Measurements from ENCODE around the gene SLC25A42. TPM values are rescaled to one million over a fixed set of nuclear protein-coding genes. Genes with fewer than 3 reads are reported as not detected.
A peak's percentile ranks its signal among the peaks of the same experiment; 100 is the strongest.

Gene SLC25A42
- total and polyA plus RNA-seq, 2 of the 13 experiments (the other 11 are each of a cell fraction or from before 2014, with no cell fraction given), result 12.8 to 18.3 TPM

DNA sequence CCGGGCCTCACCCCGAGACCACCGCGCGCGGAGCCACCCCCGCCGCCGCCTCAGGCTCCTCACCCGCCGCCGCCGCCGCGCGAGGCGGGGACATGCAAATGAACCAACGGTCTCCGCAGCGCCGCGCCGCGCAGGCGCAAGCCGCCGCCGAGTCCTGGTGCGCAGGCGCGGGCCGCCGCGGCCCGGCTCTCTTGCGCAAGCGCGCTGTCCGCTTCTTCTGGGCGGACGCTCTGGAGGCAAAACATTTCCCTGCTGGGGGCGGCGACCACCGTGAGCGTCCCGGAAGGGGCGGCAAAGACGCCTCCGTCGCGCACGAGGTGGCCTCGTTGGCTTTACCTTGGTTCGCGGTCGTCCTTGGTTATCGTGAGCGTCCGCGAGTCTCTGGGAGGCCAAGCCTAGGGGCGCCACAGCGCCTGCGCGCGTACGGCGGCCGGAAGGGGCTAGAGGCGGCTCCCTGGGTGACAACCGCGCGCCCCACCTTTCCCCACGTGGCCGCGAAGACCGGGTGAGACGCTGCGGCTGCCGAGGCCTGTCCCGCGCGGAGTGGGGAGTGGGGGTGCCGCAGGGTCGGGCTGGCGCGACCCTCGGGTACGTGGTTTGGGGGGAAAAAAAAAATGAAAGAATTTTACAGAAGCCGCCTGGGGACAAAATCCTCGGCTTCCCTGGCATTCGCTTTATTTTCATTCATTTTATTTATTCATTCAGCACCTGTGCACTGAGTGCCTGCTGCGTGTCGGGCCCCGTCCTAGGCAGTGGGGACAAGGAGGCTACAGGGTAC is 30.2 kb upstream of the SLC25A42 start, which contains the start of the genes ARMC6 and SUGP2 (continued):
- TF ChIP-seq ZNF788 (CRISPR knock-in tag; IDR thresholded peaks at IDR 0.05; ENCODE audit: borderline replicate concordance) (peak; percentile 77; the same call in 1 of the 2 replicates), DNMT1 (CRISPR knock-in tag; IDR thresholded peaks at IDR 0.05) (peak; percentile 50; the same call in 1 of the 2 replicates), GLI4 (CRISPR knock-in tag; IDR thresholded peaks at IDR 0.05; ENCODE audit: borderline replicate concordance) (0 out of 2 replicates have a peak, but pooled peaks have one; percentile 51), SRF (IDR thresholded peaks at IDR 0.05; ENCODE audit: low read depth, low read length) (no peak), ZBTB7B (CRISPR knock-in tag; IDR thresholded peaks at IDR 0.05) (peak; percentile 66), ELF1 (CRISPR knock-in tag; IDR thresholded peaks at IDR 0.05) (peak; percentile 77), ZSCAN29 (CRISPR knock-in tag; conservative IDR thresholded peaks at IDR 0.05) (no peak), IRF2 (CRISPR knock-in tag; IDR thresholded peaks at IDR 0.05) (peak; percentile 30; the same call in 1 of the 2 replicates), ZNF790 (CRISPR knock-in tag; IDR thresholded peaks at IDR 0.05; ENCODE audit: borderline replicate concordance) (peak; percentile 92)
- TF ChIP-seq, protein P1, sequence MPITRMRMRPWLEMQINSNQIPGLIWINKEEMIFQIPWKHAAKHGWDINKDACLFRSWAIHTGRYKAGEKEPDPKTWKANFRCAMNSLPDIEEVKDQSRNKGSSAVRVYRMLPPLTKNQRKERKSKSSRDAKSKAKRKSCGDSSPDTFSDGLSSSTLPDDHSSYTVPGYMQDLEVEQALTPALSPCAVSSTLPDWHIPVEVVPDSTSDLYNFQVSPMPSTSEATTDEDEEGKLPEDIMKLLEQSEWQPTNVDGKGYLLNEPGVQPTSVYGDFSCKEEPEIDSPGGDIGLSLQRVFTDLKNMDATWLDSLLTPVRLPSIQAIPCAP (CRISPR knock-in tag; IDR thresholded peaks at IDR 0.05; ENCODE audit: low read depth), result peak; percentile 48; the same call in 1 of the 2 replicates
- TF ChIP-seq, protein P2, sequence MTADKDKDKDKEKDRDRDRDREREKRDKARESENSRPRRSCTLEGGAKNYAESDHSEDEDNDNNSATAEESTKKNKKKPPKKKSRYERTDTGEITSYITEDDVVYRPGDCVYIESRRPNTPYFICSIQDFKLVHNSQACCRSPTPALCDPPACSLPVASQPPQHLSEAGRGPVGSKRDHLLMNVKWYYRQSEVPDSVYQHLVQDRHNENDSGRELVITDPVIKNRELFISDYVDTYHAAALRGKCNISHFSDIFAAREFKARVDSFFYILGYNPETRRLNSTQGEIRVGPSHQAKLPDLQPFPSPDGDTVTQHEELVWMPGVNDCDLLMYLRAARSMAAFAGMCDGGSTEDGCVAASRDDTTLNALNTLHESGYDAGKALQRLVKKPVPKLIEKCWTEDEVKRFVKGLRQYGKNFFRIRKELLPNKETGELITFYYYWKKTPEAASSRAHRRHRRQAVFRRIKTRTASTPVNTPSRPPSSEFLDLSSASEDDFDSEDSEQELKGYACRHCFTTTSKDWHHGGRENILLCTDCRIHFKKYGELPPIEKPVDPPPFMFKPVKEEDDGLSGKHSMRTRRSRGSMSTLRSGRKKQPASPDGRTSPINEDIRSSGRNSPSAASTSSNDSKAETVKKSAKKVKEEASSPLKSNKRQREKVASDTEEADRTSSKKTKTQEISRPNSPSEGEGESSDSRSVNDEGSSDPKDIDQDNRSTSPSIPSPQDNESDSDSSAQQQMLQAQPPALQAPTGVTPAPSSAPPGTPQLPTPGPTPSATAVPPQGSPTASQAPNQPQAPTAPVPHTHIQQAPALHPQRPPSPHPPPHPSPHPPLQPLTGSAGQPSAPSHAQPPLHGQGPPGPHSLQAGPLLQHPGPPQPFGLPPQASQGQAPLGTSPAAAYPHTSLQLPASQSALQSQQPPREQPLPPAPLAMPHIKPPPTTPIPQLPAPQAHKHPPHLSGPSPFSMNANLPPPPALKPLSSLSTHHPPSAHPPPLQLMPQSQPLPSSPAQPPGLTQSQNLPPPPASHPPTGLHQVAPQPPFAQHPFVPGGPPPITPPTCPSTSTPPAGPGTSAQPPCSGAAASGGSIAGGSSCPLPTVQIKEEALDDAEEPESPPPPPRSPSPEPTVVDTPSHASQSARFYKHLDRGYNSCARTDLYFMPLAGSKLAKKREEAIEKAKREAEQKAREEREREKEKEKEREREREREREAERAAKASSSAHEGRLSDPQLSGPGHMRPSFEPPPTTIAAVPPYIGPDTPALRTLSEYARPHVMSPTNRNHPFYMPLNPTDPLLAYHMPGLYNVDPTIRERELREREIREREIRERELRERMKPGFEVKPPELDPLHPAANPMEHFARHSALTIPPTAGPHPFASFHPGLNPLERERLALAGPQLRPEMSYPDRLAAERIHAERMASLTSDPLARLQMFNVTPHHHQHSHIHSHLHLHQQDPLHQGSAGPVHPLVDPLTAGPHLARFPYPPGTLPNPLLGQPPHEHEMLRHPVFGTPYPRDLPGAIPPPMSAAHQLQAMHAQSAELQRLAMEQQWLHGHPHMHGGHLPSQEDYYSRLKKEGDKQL (CRISPR knock-in tag; IDR thresholded peaks at IDR 0.05; ENCODE audit: low read depth), result no peak
- TF ChIP-seq, protein P3, sequence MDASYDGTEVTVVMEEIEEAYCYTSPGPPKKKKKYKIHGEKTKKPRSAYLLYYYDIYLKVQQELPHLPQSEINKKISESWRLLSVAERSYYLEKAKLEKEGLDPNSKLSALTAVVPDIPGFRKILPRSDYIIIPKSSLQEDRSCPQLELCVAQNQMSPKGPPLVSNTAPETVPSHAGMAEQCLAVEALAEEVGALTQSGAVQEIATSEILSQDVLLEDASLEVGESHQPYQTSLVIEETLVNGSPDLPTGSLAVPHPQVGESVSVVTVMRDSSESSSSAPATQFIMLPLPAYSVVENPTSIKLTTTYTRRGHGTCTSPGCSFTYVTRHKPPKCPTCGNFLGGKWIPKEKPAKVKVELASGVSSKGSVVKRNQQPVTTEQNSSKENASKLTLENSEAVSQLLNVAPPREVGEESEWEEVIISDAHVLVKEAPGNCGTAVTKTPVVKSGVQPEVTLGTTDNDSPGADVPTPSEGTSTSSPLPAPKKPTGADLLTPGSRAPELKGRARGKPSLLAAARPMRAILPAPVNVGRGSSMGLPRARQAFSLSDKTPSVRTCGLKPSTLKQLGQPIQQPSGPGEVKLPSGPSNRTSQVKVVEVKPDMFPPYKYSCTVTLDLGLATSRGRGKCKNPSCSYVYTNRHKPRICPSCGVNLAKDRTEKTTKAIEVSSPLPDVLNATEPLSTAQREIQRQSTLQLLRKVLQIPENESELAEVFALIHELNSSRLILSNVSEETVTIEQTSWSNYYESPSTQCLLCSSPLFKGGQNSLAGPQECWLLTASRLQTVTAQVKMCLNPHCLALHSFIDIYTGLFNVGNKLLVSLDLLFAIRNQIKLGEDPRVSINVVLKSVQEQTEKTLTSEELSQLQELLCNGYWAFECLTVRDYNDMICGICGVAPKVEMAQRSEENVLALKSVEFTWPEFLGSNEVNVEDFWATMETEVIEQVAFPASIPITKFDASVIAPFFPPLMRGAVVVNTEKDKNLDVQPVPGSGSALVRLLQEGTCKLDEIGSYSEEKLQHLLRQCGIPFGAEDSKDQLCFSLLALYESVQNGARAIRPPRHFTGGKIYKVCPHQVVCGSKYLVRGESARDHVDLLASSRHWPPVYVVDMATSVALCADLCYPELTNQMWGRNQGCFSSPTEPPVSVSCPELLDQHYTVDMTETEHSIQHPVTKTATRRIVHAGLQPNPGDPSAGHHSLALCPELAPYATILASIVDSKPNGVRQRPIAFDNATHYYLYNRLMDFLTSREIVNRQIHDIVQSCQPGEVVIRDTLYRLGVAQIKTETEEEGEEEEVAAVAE (CRISPR knock-in tag; IDR thresholded peaks at IDR 0.05; ENCODE audit: borderline replicate concordance), result peak; percentile 79
- TF ChIP-seq, protein P4, sequence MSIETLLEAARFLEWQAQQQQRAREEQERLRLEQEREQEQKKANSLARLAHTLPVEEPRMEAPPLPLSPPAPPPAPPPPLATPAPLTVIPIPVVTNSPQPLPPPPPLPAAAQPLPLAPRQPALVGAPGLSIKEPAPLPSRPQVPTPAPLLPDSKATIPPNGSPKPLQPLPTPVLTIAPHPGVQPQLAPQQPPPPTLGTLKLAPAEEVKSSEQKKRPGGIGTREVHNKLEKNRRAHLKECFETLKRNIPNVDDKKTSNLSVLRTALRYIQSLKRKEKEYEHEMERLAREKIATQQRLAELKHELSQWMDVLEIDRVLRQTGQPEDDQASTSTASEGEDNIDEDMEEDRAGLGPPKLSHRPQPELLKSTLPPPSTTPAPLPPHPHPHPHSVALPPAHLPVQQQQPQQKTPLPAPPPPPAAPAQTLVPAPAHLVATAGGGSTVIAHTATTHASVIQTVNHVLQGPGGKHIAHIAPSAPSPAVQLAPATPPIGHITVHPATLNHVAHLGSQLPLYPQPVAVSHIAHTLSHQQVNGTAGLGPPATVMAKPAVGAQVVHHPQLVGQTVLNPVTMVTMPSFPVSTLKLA (IDR thresholded peaks at IDR 0.05), result peak; percentile 77
- TF ChIP-seq, protein P5, sequence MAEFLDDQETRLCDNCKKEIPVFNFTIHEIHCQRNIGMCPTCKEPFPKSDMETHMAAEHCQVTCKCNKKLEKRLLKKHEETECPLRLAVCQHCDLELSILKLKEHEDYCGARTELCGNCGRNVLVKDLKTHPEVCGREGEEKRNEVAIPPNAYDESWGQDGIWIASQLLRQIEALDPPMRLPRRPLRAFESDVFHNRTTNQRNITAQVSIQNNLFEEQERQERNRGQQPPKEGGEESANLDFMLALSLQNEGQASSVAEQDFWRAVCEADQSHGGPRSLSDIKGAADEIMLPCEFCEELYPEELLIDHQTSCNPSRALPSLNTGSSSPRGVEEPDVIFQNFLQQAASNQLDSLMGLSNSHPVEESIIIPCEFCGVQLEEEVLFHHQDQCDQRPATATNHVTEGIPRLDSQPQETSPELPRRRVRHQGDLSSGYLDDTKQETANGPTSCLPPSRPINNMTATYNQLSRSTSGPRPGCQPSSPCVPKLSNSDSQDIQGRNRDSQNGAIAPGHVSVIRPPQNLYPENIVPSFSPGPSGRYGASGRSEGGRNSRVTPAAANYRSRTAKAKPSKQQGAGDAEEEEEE (CRISPR knock-in tag; IDR thresholded peaks at IDR 0.05; ENCODE audit: borderline replicate concordance), result no peak

Measured in HepG2 (cell line).